OCI-LY1 (cell line): ENCODE measurements around the gene NRDC.

Source experiments
- H2AFZ ChIP-seq: fragments of 200-600 bp; sonication (generic), shearing (Covaris generic); 2 replicates; pipeline ENCODE4 v1.6.0; 2014; ENCODE audit warnings: antibody characterized with exemption, mild to moderate bottlenecking, low read length
- H3F3A ChIP-seq: fragments of 200-600 bp; sonication (generic), shearing (Covaris generic); 2 replicates; pipeline ENCODE4 v1.6.0; 2014; ENCODE audit warnings: mild to moderate bottlenecking, antibody characterized with exemption, low read length, moderate library complexity; ENCODE audit not compliant: insufficient read depth
- H3K27ac ChIP-seq: fragments of 200-600 bp; sonication (generic); 2 replicates; pipeline ENCODE4 v1.5.1; 2014; ENCODE audit warnings: low read length, mixed run types, mild to moderate bottlenecking, low read depth; ENCODE audit not compliant: poor library complexity, severe bottlenecking
- H3K27me3 ChIP-seq: fragments of 200-600 bp; sonication (generic); 2 replicates; pipeline ENCODE4 v1.6.0; 2014; ENCODE audit warnings: antibody characterized with exemption, mild to moderate bottlenecking, low read length, moderate library complexity; ENCODE audit not compliant: insufficient read depth
- H3K36me3 ChIP-seq: fragments of 200-600 bp; sonication (generic); 2 replicates; pipeline ENCODE4 v1.6.1; 2014; ENCODE audit warnings: mild to moderate bottlenecking, antibody characterized with exemption, low read length, moderate library complexity, mixed read lengths; ENCODE audit not compliant: insufficient read depth
- H3K4me1 ChIP-seq: fragments of 200-600 bp; sonication (generic); 2 replicates; pipeline ENCODE4 v1.5.1; 2014; ENCODE audit warnings: mild to moderate bottlenecking, low read length, moderate library complexity; ENCODE audit not compliant: insufficient read depth, severe bottlenecking
- H3K4me2 ChIP-seq: fragments of 200-600 bp; sonication (generic), shearing (Covaris generic); 2 replicates; pipeline ENCODE4 v1.6.1; 2014; ENCODE audit warnings: low read length
- H3K4me3 ChIP-seq: fragments of 200-600 bp; sonication (generic); 2 replicates; pipeline ENCODE4 v1.5.1; 2014; ENCODE audit warnings: low read length, low read depth, mild to moderate bottlenecking, mixed read lengths; ENCODE audit not compliant: poor library complexity, severe bottlenecking
- H3K79me2 ChIP-seq: fragments of 200-600 bp; shearing (Covaris generic); 2 replicates; pipeline ENCODE4 v1.6.1; 2016; ENCODE audit warnings: mixed run types, low read length, mixed read lengths; ENCODE audit not compliant: insufficient read depth
- H3K9ac ChIP-seq: fragments of 200-600 bp; sonication (generic), shearing (Covaris generic); 2 replicates; pipeline ENCODE4 v1.6.1; 2014; ENCODE audit warnings: mild to moderate bottlenecking, low read length, mixed read lengths
- H3K9me2 ChIP-seq: fragments of 200-600 bp; sonication (generic), shearing (Covaris generic); 2 replicates; pipeline ENCODE4 v1.6.1; 2014; ENCODE audit warnings: low read depth, mild to moderate bottlenecking, low read length, mixed read lengths
- H3K9me3 ChIP-seq: fragments of 200-600 bp; shearing (Covaris generic); 2 replicates; pipeline ENCODE4 v1.6.1; 2014; ENCODE audit warnings: low read length, mixed read lengths
- H4K20me1 ChIP-seq: fragments of 200-600 bp; sonication (generic), shearing (Covaris generic); 2 replicates; pipeline ENCODE4 v1.6.0; 2016; ENCODE audit warnings: mild to moderate bottlenecking, low read length; ENCODE audit not compliant: insufficient read depth
- EZH2 ChIP-seq: fragments of 200-600 bp; sonication (generic), shearing (Covaris generic); IDR thresholded peaks from 2 replicates; pipeline ENCODE4 v1.8.0; 2017; ENCODE audit warnings: borderline replicate concordance, mixed run types, mild to moderate bottlenecking, antibody characterized with exemption, low read length, moderate library complexity, mixed read lengths
- TF ChIP-seq, protein P1 (sequence below): fragments of 200-600 bp; sonication (generic), shearing (Covaris generic); IDR thresholded peaks from 2 replicates; pipeline ENCODE4 v1.5.1; 2017; ENCODE audit warnings: mild to moderate bottlenecking, antibody characterized with exemption, low read length, moderate library complexity, mixed read lengths

The NRDC gene

DNA sequence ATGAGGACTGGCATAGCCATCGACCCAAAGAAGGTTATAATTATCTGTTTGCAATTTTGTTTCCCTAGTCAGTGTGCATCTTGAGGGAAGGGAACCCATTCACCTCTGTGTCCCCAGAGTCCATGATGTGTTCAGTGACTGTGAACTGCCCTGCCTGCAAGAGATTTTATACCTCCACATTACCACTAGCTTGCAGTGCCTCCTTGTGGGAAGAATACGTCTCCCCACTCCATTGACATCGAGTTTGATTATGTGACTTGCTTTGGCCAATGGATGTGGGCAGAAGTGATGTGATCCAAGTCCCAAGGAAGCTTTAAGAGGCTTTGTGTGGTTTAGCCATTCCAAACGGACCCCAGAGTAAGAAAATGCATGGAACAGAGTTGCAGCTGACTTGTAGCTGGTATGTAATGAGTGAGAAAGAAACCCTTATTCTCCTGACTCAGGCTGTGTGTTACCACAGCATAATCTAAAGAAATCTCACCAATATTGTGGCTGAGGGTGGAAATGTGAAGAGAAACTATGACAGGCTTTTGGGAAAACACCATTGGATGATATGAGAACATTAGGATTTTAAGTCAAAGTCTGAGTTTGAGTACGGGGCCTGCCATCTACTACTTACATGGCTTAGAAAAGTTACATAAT is 47.8 kb upstream of the NRDC start:
- H3K4me3 ChIP-seq, result no peak overlapping the region
- no peak overlapping the region for H3K4me2 ChIP-seq
- H3K79me2 ChIP-seq, result no peaks in the 10 kb centered on the region
- H2AFZ ChIP-seq, result no peak overlapping the region
- H3F3A ChIP-seq, result no peaks in the 10 kb centered on the region
- no peak for TF ChIP-seq EZH2
- TF ChIP-seq, protein P1, sequence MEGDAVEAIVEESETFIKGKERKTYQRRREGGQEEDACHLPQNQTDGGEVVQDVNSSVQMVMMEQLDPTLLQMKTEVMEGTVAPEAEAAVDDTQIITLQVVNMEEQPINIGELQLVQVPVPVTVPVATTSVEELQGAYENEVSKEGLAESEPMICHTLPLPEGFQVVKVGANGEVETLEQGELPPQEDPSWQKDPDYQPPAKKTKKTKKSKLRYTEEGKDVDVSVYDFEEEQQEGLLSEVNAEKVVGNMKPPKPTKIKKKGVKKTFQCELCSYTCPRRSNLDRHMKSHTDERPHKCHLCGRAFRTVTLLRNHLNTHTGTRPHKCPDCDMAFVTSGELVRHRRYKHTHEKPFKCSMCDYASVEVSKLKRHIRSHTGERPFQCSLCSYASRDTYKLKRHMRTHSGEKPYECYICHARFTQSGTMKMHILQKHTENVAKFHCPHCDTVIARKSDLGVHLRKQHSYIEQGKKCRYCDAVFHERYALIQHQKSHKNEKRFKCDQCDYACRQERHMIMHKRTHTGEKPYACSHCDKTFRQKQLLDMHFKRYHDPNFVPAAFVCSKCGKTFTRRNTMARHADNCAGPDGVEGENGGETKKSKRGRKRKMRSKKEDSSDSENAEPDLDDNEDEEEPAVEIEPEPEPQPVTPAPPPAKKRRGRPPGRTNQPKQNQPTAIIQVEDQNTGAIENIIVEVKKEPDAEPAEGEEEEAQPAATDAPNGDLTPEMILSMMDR, result peak; percentile 48
- H3K9ac ChIP-seq, result no peak overlapping the region
- no peaks in the 10 kb centered on the region for H3K27me3 ChIP-seq
- no peaks in the 10 kb centered on the region for H3K4me1 ChIP-seq
- no peaks in the 10 kb centered on the region for H4K20me1 ChIP-seq
- no peaks in the 10 kb centered on the region for H3K9me3 ChIP-seq
- H3K27ac ChIP-seq, result no peak overlapping the region
- no peaks in the 10 kb centered on the region for H3K9me2 ChIP-seq
- H3K36me3 ChIP-seq, result no peaks in the 10 kb centered on the region

DNA sequence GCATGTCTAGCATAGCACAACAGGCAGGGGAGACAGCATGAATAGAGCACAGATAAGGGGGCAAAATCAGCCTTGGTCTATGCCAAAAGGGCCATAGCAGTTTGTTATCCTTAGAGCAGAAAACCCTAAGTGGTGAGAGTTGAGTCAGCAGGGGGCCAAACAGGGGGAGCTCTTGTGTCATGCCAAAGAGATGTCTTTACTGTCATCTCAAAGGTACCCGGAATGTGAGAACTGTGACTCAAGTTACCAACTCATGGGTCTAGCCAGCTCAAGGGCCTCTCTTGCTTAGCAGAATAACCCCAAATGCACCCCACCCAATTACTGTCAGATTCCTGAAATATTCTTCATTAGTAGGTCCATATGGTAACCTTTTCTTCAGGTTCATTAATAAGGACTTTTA is 45.9 kb upstream of the NRDC start:
- Histone ChIP-seq H3F3A (no peaks in the 10 kb centered on the region), H2AFZ (no peak overlapping the region), H3K4me1 (no peaks in the 10 kb centered on the region), H3K9me2 (no peaks in the 10 kb centered on the region), H3K27me3 (no peaks in the 10 kb centered on the region), H3K9me3 (no peaks in the 10 kb centered on the region), H3K4me2 (no peak overlapping the region), H3K36me3 (no peaks in the 10 kb centered on the region), H3K9ac (no peak overlapping the region), H3K4me3 (no peak overlapping the region), H3K27ac (no peak overlapping the region), H4K20me1 (no peaks in the 10 kb centered on the region), H3K79me2 (no peaks in the 10 kb centered on the region)
- TF ChIP-seq, protein P1, result no peak; the same call in 1 of the 2 replicates
- TF ChIP-seq EZH2, result no peak

DNA sequence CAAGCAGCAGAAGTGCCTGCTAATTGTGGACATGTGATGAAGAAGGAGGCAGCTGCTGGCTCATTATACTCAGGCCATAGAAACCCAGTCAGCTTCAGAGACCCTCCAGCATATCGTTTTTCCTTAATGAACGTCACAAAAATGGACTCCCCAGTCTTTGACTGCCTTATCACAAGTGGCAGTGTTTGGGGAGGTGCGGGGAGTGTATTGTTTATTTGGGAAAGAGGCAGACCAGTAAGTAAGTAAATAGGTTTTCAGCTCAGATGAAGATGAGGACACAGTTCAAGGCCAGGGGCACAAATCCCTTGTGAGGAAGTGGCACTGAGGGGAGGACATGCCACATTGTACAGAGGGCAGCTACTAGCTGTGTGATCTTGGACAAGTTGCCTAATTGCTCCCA is 43.5 kb upstream of the NRDC start:
- 0 out of 2 replicates have a peak, but pooled peaks cover 1% of the 10 kb centered on the region for H3K27me3 ChIP-seq
- TF ChIP-seq, protein P1, result no peak
- no peak for TF ChIP-seq EZH2
- H3K4me3 ChIP-seq, result no peak overlapping the region
- H3K36me3 ChIP-seq, result no peaks in the 10 kb centered on the region
- H3K9me2 ChIP-seq, result no peaks in the 10 kb centered on the region
- H3K9ac ChIP-seq, result no peak overlapping the region
- H3F3A ChIP-seq, result no peaks in the 10 kb centered on the region
- no peaks in the 10 kb centered on the region for H3K9me3 ChIP-seq
- no peak overlapping the region for H3K27ac ChIP-seq
- no peak overlapping the region for H2AFZ ChIP-seq
- H3K79me2 ChIP-seq, result no peaks in the 10 kb centered on the region
- no peak overlapping the region for H3K4me2 ChIP-seq
- no peaks in the 10 kb centered on the region for H3K4me1 ChIP-seq
- H4K20me1 ChIP-seq, result no peaks in the 10 kb centered on the region
